Mucosa of rectum (tissue), 2 donors: Measurements from ENCODE around the gene ENPEP.
"Not testable (repeated sequence)": the region's sequence is repeated elsewhere in the genome, so short reads cannot be mapped to it uniquely, and the experiment has no call there.

Experiments
- H3K27ac ChIP-seq, 2 donors: one replicate each; pipeline ENCODE4 v1.7.0; 2013; ENCODE audit warnings: inconsistent platforms in 2 of 2, low read depth in 2 of 2, low read length in 2 of 2
- H3K27me3 ChIP-seq, 2 donors: one replicate each; pipeline ENCODE4 v1.7.0; 2013; ENCODE audit warnings: low read length in 2 of 2; ENCODE audit not compliant: control insufficient read depth in 2 of 2, insufficient read depth in 2 of 2
- H3K36me3 ChIP-seq, 2 donors: one replicate each; pipeline ENCODE4 v1.7.0; 2013; ENCODE audit warnings: low read length in 2 of 2; ENCODE audit not compliant: control insufficient read depth in 2 of 2, insufficient read depth in 2 of 2
- H3K4me1 ChIP-seq, 2 donors: one replicate each; pipeline ENCODE4 v1.7.0; 2013; ENCODE audit warnings: low read length in 2 of 2, mild to moderate bottlenecking in 1 of 2; ENCODE audit not compliant: control insufficient read depth in 2 of 2, insufficient read depth in 2 of 2
- H3K4me3 ChIP-seq, 2 donors: one replicate each; pipeline ENCODE4 v1.7.0; 2013; ENCODE audit warnings: low read length in 2 of 2
- H3K9ac ChIP-seq, 2 donors: one replicate each; pipeline ENCODE4 v1.7.0; 2013; ENCODE audit warnings: low read length in 2 of 2, low read depth in 1 of 2, mild to moderate bottlenecking in 1 of 2
- H3K9me3 ChIP-seq, 2 donors: one replicate each; pipeline ENCODE4 v1.7.0; 2013; ENCODE audit warnings: low read length in 2 of 2; ENCODE audit not compliant: control insufficient read depth in 2 of 2
- donor health status: healthy.
- donor health status: Normal muscosa, but diverticular disease.

ENPEP gene

DNA sequence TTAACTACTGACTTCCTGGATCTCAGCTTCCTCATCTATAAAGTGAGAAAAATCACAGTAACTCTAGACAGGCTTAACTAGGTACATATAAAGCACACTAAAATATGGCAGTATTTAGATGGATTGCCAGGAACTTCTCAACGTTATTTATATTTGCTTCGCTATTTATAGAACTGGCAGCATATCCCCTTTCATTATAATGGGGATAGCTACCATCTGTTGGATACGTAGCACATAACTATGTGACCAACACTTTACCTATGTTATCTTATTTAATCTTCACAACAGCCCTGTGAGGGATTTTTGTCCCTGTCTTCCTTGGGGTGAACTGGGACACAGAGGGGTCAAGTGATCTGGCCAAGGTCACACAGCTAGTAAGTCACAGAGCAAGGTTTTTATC is 64.6 kb downstream of the ENPEP start:
- Histone ChIP-seq H3K27ac (no peak overlapping the region), H3K9ac (no peak overlapping the region), H3K36me3 (no peaks in the 10 kb centered on the region), H3K27me3 (no peaks in the 10 kb centered on the region), H3K4me3 (no peak overlapping the region), H3K4me1 (no peaks in the 10 kb centered on the region), H3K9me3 (peaks cover 0 to 3% of the 10 kb centered on the region in 2 donors)

DNA sequence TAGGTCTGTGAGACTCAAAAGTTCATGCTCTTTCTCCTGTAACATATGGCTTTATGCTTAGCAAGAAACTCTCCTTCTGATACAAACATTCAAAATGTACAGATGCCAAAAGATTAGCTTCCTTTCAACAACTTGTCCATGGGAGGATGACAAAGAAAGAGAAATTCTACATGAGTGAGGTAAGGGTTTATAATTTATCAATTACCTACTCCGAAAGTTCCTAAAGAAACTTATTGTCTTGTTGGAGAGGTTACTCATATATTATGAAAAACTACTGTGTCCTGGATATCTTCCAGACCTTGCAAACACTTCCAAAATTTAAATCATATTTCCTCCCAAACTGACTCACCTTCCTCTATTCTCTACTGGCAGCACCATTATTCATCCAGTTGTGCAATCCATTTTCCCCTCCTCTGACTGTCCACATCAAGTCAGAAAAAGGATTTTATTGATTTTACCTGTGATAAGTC is 65.1 kb downstream of the ENPEP start:
- no peak overlapping the region for H3K9ac ChIP-seq
- no peaks in the 10 kb centered on the region for H3K27me3 ChIP-seq

DNA sequence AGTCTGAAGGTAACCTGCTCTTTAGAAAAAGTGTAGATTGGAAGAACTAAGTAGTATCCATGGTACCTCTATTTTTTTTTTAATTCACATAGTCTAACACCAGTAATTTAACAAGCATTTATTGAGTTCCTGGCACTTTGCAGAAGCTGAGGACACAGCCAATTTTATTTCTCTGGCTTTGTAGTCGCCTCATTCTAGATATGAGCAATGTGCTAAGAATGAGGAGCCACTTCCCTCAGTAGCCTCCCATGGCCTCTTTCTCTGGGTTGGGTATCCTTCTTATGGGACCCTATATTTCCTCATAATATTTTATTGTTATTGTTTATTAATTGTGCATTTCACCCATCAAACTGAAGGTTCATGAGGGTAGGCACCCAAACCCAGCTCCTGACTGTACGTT is 67.6 kb downstream of the ENPEP start:
- H3K9me3 ChIP-seq, result no peaks in the 10 kb centered on the region
- no peak overlapping the region for H3K27ac ChIP-seq
- H3K4me1 ChIP-seq, result no peaks in the 10 kb centered on the region
- H3K4me3 ChIP-seq, result no peak overlapping the region
- no peak overlapping the region for H3K9ac ChIP-seq
- no peaks in the 10 kb centered on the region for H3K36me3 ChIP-seq
- H3K27me3 ChIP-seq, result no peaks in the 10 kb centered on the region

More for the DNA sequence above, 65.1 kb downstream of the ENPEP start:
- Histone ChIP-seq H3K36me3 (no peaks in the 10 kb centered on the region), H3K4me1 (no peaks in the 10 kb centered on the region), H3K27ac (no peak overlapping the region), H3K4me3 (no peak overlapping the region), H3K9me3 (peaks cover 0 to 3% of the 10 kb centered on the region in 2 donors)

DNA sequence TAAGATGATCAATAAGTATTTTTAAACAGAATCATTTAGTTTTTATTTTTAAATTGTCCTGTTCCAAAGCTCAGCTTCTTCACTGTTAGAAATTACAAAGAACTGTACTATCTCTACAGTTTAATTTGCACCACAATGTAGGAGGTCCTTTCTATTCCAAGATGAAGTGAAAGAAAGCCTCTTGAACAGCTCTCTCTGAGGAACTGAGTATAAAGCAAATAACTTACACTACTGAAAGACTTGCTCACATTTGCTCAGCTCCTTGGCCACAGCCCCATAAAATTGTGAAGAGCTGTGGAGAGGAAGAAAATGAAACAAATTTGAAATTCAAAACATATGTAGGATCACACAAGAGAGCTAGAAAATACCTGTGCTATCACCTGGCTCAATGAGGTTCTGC is 68.6 kb downstream of the ENPEP start:
- H3K36me3 ChIP-seq, result no peaks in the 10 kb centered on the region
- no peak overlapping the region for H3K9ac ChIP-seq
- H3K4me3 ChIP-seq, result no peak overlapping the region
- no peaks in the 10 kb centered on the region for H3K27me3 ChIP-seq
- no peak overlapping the region for H3K27ac ChIP-seq
- no peaks in the 10 kb centered on the region for H3K9me3 ChIP-seq
- no peaks in the 10 kb centered on the region for H3K4me1 ChIP-seq

DNA sequence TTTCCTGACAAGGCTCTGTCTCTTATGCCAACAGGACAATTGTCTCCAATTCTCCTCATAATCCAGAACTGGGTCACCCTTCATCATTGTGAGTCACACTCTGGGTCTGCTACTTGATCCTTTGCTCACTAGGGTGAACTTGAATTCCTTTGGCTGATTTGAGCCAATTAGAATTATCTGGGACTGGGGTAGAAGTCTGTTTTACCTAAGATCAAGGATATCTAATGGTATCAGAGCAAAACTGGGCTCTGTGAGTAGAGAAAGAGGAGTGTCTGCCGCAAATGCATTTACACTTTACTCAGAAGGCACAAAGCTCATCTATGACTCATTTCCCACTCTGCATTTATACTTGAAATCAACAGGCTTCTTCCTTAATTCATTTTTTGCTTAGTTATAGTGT is 74.3 kb downstream of the ENPEP start:
- no peaks in the 10 kb centered on the region for H3K36me3 ChIP-seq
- H3K9ac ChIP-seq, result no peak overlapping the region
- no peaks in the 10 kb centered on the region for H3K27me3 ChIP-seq
- no peak overlapping the region for H3K4me3 ChIP-seq
- H3K9me3 ChIP-seq, result no peaks in the 10 kb centered on the region
- no peaks in the 10 kb centered on the region for H3K4me1 ChIP-seq
- H3K27ac ChIP-seq, result no peak overlapping the region

DNA sequence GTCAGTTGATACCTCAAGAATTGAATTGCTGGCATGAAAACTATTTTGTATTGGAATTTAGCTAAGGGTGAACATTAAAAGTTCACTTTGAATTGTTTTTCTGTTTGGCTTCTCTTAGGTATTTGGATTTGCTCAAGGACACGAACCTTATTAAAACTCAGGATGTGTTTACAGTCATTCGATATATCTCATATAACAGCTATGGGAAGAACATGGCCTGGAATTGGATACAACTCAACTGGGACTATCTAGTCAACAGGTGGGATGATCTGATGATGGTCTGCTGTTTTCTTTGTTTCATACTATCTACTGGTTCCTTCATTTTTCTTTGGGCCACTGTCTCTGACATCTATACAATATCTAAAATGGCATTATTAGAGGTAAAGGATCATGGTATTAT is 77.2 kb downstream of the ENPEP start:
- H3K36me3 ChIP-seq, result no peaks in the 10 kb centered on the region
- H3K27ac ChIP-seq, result no peak overlapping the region
- H3K4me3 ChIP-seq, result no peak overlapping the region
- H3K9ac ChIP-seq, result no peak overlapping the region
- no peaks in the 10 kb centered on the region for H3K27me3 ChIP-seq
- no peaks in the 10 kb centered on the region for H3K9me3 ChIP-seq
- H3K4me1 ChIP-seq, result no peaks in the 10 kb centered on the region

DNA sequence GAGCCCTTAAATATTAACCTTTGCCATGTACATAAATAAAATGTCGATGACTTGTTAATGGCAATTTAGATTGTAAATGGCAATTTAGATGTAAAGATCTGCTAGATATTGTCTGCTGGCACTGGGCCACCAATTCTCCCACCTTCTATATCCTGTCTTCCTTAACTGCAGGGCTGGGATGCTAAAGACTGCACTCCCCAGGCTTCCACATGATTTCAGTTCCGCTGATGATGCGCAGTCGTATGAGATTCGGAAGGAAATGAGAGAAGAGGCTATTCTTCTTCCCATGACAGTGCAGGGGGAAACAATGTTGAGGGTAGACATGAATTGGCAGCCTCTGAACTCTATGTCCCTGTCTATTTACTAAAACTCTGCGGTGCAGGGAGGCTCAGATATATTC is 91.3 kb downstream of the ENPEP start:
- no peaks in the 10 kb centered on the region for H3K4me1 ChIP-seq
- no peak overlapping the region for H3K9ac ChIP-seq
- no peaks in the 10 kb centered on the region for H3K36me3 ChIP-seq
- H3K27me3 ChIP-seq, result no peaks in the 10 kb centered on the region
- H3K27ac ChIP-seq, result no peak overlapping the region
- no peak overlapping the region for H3K4me3 ChIP-seq
- peaks cover 0 to 2% of the 10 kb centered on the region in 2 donors for H3K9me3 ChIP-seq

DNA sequence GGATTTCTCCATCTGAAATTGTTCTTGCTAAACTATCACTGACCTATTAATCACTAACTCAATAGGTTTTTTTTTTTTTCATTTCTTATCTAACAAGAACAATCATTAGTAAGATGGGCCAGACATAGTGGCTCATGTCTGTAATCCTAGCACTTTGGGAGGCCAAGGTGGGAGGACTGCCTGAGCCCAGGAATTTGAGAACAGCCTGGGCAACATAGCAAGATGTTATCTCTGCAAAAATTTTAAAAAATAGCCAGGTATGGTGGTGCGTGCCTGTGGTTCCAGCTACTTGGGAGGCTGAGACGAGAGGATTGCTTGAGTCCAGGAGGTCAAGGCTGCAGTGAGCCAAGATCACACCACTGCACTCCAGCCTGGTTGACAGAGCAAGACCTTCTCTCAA is 100.7 kb downstream of the ENPEP start:
- H3K27ac ChIP-seq, H3K36me3 ChIP-seq, H3K4me1 ChIP-seq, H3K4me3 ChIP-seq, H3K9me3 ChIP-seq, H3K27me3 ChIP-seq, H3K9ac ChIP-seq: not testable (repeated sequence)

DNA sequence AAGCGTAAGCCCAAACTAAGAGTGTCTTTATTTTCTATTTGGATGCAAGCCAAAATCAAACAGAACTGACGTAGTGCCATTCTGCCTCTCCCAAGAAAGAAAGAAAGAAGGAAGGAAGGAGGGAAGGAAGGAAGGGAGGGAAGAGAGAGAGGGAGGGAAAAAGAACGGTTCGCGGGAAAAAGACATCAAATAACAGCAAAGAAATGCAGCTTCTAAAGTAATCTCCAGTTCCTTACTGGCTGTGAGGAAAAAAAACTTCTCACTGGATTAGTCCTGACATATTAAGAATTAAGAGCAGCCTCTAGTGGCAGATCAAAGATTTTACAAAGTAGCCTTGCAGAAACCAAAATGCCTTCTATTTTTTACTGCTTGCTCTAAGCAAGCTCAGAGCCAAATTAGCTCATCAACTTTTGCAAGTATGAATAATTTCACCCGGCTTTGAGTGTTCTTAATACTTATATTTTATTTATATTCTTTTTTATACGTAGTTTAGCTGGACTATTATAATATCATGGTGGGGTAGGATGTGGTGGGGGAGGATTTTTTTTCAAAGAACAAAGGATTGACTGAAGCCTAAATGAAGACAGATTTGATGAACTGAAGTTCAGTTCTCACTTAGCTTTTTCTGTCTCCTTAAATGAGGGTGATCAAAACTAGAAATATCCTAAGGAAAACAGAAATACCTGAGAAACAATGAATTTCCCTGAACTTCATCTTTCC is 110.3 kb downstream of the ENPEP start:
- no peak overlapping the region for H3K4me3 ChIP-seq
- no peaks in the 10 kb centered on the region for H3K27me3 ChIP-seq
- H3K9ac ChIP-seq, result no peak overlapping the region
- H3K27ac ChIP-seq, result no peak overlapping the region
- no peaks in the 10 kb centered on the region for H3K4me1 ChIP-seq
- no peaks in the 10 kb centered on the region for H3K9me3 ChIP-seq
- H3K36me3 ChIP-seq, result no peaks in the 10 kb centered on the region

DNA sequence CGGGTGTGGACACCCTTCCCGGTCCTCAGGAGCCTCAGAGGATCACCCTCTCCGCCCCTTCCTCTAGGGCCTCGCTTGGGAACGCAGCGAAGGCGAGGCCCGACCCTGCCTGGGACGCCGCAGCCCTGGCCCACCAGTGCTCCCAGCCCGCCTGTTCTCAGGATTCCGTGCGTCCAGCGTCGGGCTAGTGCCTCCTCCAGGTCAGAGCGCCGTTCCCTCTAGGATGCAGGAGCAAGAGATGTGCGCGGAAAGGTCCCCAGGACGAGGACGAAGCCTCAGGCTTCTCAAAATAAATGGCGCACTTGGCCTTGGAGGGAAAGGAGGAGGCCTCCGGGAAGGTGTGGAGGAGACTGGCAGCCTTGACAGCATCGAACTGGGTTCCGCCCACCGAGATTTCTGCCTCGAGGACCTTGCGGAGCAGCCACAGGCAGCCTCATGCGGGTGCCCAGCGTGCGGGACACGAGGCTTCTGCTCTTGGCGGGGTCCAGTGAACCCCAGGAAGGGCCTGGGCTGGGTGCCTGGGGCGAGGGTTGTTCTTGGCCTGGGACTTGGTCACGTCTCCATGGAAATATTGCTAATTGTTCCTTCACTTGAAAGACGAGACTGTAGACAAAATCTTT is 111.8 kb downstream of the ENPEP start:
- no peaks in the 10 kb centered on the region for H3K27me3 ChIP-seq
- no peak overlapping the region for H3K9ac ChIP-seq
- no peak overlapping the region for H3K4me3 ChIP-seq
- H3K9me3 ChIP-seq, result no peaks in the 10 kb centered on the region
- H3K36me3 ChIP-seq, result no peaks in the 10 kb centered on the region
- H3K4me1 ChIP-seq, result no peaks in the 10 kb centered on the region
- no peak overlapping the region for H3K27ac ChIP-seq
